ENCODE results near the gene ADAT1. TPM values are rescaled to one million over a fixed set of nuclear protein-coding genes. Genes with fewer than 3 reads are reported as not detected.

The ADAT1 gene
- total and polyA plus RNA-seq, 2 of the 13 experiments (the other 11 are each of a cell fraction or from before 2014, with no cell fraction given) = 18.4 to 40.8 TPM

- Histone ChIP-seq H4K20me1 (ENCODE audit: insufficient read depth, low read length) (no peaks in the 10 kb centered on the region), H3K4me3 (replicated peaks in 1 of 3; ENCODE audit: insufficient read depth in 1 of 3, low read depth in 2 of 3, low read length in 3 of 3) (no peak overlapping the region), H2AFZ (ENCODE audit: low read length) (no peak overlapping the region), H3K79me2 (ENCODE audit: insufficient read depth, low read length) (no peaks in the 10 kb centered on the region), H3K36me3 (replicated peaks in 1 of 2; ENCODE audit: control insufficient read depth in 1 of 2, insufficient read depth in 2 of 2, low read length in 2 of 2) (peaks cover 39 to 62% of the 10 kb centered on the region in 2 experiments), H3K4me2 (ENCODE audit: low read depth, low read length) (no peak overlapping the region), H3K27me3 (ENCODE audit: control insufficient read depth in 1 of 2, insufficient read depth in 2 of 2, low read length in 2 of 2) (no peaks in the 10 kb centered on the region), H3K27ac (ENCODE audit: extremely low read length, insufficient read depth, low read length) (no peak overlapping the region), H3K9ac (ENCODE audit: insufficient read depth, low read depth, low read length) (no peak overlapping the region), H3K9me3 (ENCODE audit: low read length) (no peaks in the 10 kb centered on the region), H3K4me1 (ENCODE audit: insufficient read depth, low read length) (peaks cover 22% of the 10 kb centered on the region; the same call in 1 of the 2 replicates)
- intact Hi-C loops (cut with micrococcal nuclease; ENCODE audit: unreplicated experiment) (no loop called here), in situ Hi-C loops (cut with HindIII; ENCODE audit: extremely low pct_ligation_motif_present, low pct_unique_long_range_greater_than_20kb) (no loop called here)
- ATAC-seq = no peak
- TF ChIP-seq ZNF660 (CRISPR knock-in tag; IDR thresholded peaks at IDR 0.05; ENCODE audit: borderline replicate concordance, low read depth) = no peak
- no peak for TF ChIP-seq HOXA5 (CRISPR knock-in tag; IDR thresholded peaks at IDR 0.05)
- no peak for TF ChIP-seq PBX2 (CRISPR knock-in tag; IDR thresholded peaks at IDR 0.05)
- no peak for TF ChIP-seq ZNF776 (CRISPR knock-in tag; IDR thresholded peaks at IDR 0.05)
- POLR2A ChIA-PET = no interaction called here
- WGBS (ENCODE audit: low lambda C conversion rate) = 100% methylated on average over 4 of the region's 4 CpGs
- CTCF ChIA-PET (ENCODE audit: low intra/inter-chr PET ratio, low total read pairs) = no interaction called here
- DNase-seq (ENCODE audit: low spot score) = no peak
- FAIRE-seq = no peak
- BruUV-seq (replicated peaks) = no TSS peak
These were observed 5.3 kb upstream of the ADAT1 start for GRCh38 chr16:75628351-75628750.

DNA sequence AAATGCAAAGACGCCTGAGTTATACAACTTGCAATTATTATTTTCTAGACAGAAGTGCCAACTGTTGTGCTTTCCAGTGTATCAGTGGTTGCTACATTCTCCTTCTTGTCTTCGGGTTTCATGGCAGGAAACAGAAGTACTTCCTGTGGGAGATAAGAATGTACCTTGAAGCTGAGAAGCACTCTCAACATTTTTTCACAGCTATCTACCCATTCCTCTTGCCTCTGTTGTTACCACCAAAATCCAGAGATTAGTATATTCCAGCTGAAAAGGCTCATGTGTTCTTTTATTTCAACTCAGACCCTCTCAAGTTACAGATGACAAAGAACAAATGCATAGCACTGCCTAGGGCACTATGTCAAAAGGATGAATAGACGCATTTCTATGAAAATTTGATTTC lies 4.8 kb upstream of the ADAT1 start:
- ATAC-seq (no peak), DNase-seq (ENCODE audit: low spot score) (no peak), FAIRE-seq (no peak)
- Histone ChIP-seq H3K27ac (ENCODE audit: extremely low read length, insufficient read depth, low read length) (no peak overlapping the region), H3K27me3 (ENCODE audit: control insufficient read depth in 1 of 2, insufficient read depth in 2 of 2, low read length in 2 of 2) (no peaks in the 10 kb centered on the region; a peak in 1 of 5 replicates), H3K4me2 (ENCODE audit: low read depth, low read length) (no peak overlapping the region), H3K79me2 (ENCODE audit: insufficient read depth, low read length) (no peaks in the 10 kb centered on the region), H3K9ac (ENCODE audit: insufficient read depth, low read depth, low read length) (no peak overlapping the region), H2AFZ (ENCODE audit: low read length) (no peak overlapping the region), H3K36me3 (replicated peaks in 1 of 2; ENCODE audit: control insufficient read depth in 1 of 2, insufficient read depth in 2 of 2, low read length in 2 of 2) (peaks cover 39 to 57% of the 10 kb centered on the region in 2 experiments), H3K4me3 (replicated peaks in 1 of 3; ENCODE audit: insufficient read depth in 1 of 3, low read depth in 2 of 3, low read length in 3 of 3) (no peak overlapping the region), H3K4me1 (ENCODE audit: insufficient read depth, low read length) (peaks cover 19% of the 10 kb centered on the region; the same call in 1 of the 2 replicates), H3K9me3 (ENCODE audit: low read length) (no peaks in the 10 kb centered on the region), H4K20me1 (ENCODE audit: insufficient read depth, low read length) (no peaks in the 10 kb centered on the region)
- TF ChIP-seq SRF (IDR thresholded peaks at IDR 0.05; ENCODE audit: low read depth, low read length) (no peak), MEIS2 (CRISPR knock-in tag; IDR thresholded peaks at IDR 0.05) (no peak), ZKSCAN1 (IDR thresholded peaks at IDR 0.05; ENCODE audit: low read length) (no peak)
- BruUV-seq (replicated peaks) = no TSS peak
- CTCF ChIA-PET (ENCODE audit: low intra/inter-chr PET ratio, low total read pairs) = no interaction called here
- WGBS (ENCODE audit: low lambda C conversion rate) = 93% methylated on average over 3 of the region's 3 CpGs
- in situ Hi-C loops (cut with HindIII; ENCODE audit: extremely low pct_ligation_motif_present, low pct_unique_long_range_greater_than_20kb) (no loop called here), intact Hi-C loops (cut with micrococcal nuclease; ENCODE audit: unreplicated experiment) (no loop called here)
- POLR2A ChIA-PET = no interaction called here
